ENCODE data around the gene C1QTNF2.

- TF ChIP-seq RCOR1 (IDR thresholded peaks at IDR 0.05; ENCODE audit: insufficient replicate concordance, low read length) (no peak), CTCF (conservative IDR thresholded peaks at IDR 0.05; ENCODE audit: low read depth, low read length) (no peak), BHLHE40 (IDR thresholded peaks at IDR 0.05; ENCODE audit: low read depth, low read length) (no peak), POLR2A (IDR thresholded peaks at IDR 0.05; ENCODE audit: low read depth, low read length) (no peak), RAD21 (IDR thresholded peaks at IDR 0.05; ENCODE audit: low read length) (no peak), MXI1 (IDR thresholded peaks at IDR 0.05; ENCODE audit: borderline replicate concordance, low read depth, low read length) (no peak), CEBPB (IDR thresholded peaks at IDR 0.05; ENCODE audit: low read depth, low read length) (no peak), SMC3 (IDR thresholded peaks at IDR 0.05; ENCODE audit: low read depth, low read length) (no peak), FOS (IDR thresholded peaks at IDR 0.05; ENCODE audit: low read depth, low read length) (no peak), MAZ (IDR thresholded peaks at IDR 0.05; ENCODE audit: borderline replicate concordance, low read depth, low read length) (no peak), RFX5 (IDR thresholded peaks at IDR 0.05; ENCODE audit: low read depth, low read length) (no peak), MAFK (IDR thresholded peaks at IDR 0.05; ENCODE audit: low read depth, low read length) (no peak), NFE2L2 (IDR thresholded peaks at IDR 0.05; ENCODE audit: low read depth, low read length) (no peak)
- TF ChIP-seq, protein P1, sequence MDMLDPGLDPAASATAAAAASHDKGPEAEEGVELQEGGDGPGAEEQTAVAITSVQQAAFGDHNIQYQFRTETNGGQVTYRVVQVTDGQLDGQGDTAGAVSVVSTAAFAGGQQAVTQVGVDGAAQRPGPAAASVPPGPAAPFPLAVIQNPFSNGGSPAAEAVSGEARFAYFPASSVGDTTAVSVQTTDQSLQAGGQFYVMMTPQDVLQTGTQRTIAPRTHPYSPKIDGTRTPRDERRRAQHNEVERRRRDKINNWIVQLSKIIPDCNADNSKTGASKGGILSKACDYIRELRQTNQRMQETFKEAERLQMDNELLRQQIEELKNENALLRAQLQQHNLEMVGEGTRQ (IDR thresholded peaks at IDR 0.05; ENCODE audit: low read depth, low read length) = no peak
Measured at GRCh38 chr5:160327818-160328217, 42.6 kb downstream of the C1QTNF2 start.
